ENCODE data around the gene BICD1.

Gene BICD1

DNA sequence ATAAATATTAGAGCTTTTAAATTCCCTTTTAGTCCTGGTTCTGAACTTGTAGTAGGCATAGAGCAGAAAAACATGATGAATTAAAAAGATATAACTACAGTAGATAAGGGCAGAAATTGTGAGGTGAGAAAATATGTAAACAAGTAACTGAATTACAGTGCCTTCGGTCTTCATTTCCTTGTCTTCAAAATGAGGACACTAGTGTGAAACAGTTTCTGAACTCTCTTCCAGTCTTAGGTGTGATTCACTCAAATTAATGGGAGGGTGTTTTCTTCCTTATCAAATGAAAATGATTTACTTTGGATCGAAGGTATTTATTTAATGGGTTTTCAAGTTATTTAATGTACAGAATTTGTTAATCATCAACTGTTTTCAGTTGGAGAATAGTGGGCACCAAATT, 294.2 kb downstream of the BICD1 start:
- DNase-seq (ENCODE audit: low read depth, low spot score) = no peak

DNA sequence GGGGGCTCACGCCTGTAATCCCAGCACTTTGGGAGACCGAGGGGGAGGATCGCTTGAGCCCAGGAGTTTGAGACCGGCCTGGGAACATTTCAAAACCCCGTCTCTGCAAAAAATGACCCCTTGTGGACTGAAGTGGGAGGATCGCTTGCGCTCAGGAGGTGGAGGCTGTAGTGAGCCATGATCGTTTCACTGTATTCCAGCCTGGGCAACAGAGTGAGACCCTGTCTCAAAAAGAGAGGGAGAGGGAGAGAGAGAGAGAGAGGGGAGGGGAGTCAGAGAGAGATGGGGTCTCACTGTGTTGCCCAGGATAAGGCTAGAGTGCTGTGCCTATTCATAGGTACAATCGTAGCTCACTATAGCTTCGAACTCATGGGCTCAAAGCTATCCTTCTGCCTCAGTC, 295.5 kb downstream of the BICD1 start:
- DNase-seq (ENCODE audit: low read depth, low spot score) = peak; percentile 44

DNA sequence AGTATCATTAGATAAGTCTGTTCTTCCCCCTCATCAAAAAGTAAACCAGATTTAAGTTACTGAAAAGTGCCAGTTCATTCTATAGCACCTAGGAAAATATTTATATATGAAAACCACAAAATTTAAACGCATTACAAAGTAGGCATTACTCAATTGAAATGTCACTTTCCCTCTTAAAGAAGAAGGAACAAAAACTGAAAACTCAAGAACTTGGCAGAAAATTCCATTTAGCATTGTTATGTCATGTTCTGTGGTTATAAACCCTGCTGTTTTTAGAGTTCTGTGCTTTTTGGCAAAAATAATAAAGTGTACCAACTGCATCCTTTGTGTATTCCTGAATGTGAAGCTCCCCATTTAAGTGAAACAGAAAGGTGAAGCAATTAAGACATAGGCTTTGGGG, 296.3 kb downstream of the BICD1 start:
- DNase-seq (ENCODE audit: low read depth, low spot score) = no peak

DNA sequence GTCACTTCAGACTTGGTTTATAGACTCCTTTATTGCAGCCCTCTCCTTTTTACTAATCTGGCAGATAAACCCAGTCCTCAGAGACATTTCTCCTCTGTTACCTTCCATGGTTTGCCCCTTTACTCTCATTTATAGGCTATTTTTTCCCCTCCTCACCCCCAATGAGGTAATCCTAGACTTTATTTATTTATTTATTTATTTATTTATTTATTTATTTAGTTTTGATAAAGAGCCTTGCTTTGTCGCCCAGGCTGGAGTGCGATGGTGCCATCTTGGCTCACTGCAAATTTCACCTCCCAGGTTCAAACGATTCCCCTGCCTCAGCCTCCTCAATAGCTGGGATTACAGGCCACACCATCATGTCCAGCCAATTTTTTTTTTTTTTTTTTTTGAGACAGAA, 301.1 kb downstream of the BICD1 start:
- no peak for DNase-seq (ENCODE audit: low read depth, low spot score)

DNA sequence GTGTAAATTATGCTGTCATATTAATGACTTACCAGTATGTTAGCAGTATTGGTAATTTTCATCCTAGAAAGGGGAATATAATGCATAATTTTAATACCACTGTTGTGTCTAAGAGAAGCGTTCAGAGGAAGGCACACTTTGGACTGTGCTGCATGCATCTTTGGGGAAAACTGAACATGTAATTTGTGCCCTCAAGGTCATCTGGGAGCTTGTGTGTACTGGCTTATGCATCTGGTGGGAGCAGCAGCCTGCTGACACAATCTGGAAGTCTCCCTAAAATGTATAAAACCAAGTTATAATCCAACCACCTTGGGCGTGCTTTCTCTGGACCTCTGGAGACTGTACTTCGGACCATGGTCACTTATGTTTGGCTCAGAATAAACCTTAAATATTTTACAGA, 306.8 kb downstream of the BICD1 start:
- DNase-seq (ENCODE audit: low read depth, low spot score) = no peak

DNA sequence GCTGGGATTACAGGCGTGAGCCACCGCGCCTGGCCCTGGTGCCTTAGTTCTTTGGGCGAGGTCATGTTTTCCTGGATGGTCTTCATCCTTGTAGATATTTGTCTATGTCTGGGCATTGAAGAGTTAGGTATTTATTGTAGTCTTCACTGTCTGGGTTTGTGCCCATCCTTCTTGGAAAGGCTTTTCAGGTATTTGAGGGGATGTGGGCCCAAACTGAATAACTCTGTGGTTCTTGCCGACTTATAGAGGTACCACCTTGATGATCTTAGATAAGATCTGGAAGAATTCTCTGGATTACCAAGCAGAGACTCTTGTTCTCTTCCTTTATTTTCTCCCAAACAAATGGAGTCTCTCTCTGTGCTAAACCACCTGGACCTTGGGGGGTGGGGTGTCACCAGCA, 311.6 kb downstream of the BICD1 start:
- no peak for DNase-seq (ENCODE audit: low read depth, low spot score)

DNA sequence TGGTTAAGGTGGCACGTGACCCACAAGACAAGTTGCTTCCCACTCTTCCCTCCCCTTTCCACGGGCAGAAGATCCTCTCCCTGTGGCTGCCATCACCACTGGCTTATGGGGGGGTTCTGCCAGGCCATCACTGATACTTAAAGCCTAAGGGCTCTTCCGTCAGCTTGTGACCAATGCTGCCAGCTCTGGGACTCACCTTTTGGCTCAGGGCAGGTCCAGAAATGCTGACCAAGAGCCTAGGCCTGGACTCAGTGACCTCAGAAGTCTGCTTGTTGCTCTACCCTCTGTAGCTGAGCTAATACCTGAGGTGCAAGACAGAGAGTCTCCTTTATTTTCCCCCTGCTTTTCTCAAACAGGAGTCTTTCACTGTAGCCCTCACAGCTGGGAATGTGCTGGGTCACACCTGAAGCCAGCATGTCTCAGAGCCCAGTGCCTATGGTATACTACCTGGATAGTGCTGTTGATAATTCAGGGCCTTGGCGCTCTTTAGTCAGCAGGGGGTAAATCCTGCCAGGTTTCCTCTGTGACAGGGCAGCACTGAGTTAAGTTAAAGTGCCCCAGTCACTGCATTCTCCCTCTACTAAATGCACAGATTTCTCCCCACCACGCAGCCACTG, 312.4 kb downstream of the BICD1 start:
- DNase-seq (ENCODE audit: low read depth, low spot score) = peak; percentile 31

DNA sequence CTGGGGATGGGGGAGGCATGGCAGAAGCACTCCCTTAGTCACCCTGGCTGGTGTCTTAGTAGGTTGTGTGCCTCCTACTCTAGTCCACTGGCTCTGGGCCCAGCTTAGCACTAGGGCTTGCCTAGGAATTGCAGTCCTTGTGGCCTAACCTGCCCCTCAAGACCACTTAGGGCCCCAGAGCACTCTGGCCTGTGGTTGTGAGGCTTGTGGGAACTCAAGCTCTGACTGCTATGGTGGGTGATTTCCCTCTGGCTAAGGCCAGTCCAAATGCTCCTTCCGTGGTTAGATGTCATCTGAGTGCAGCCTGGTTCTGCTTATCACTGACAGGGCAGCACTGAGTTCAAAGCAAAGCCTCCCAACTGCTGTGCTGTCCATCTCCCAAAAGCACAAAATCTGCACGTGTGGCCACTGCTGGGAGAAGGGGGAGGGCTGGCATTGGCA, 312.9 kb downstream of the BICD1 start:
- peak; percentile 51 for DNase-seq (ENCODE audit: low read depth, low spot score)

DNA sequence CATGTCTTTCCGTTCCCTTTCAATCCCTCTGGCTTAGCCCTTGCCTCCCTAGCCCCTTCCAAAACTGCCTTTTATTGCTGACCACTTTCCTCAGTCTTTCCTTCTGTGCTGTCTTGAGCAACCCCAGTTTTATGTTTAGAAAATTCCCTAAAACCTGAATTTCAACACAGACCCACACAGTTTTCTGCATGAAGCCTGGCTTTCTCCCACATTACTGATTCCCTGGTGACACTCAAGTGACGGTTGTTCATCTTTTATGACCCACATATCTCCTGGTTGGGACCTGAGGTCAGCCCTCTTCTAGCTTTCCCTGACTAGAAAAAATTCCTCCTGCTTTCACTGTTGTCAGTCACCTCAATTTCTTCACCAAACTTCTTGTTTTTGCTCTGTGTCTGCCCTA, 313.7 kb downstream of the BICD1 start:
- no peak for DNase-seq (ENCODE audit: low read depth, low spot score)

DNA sequence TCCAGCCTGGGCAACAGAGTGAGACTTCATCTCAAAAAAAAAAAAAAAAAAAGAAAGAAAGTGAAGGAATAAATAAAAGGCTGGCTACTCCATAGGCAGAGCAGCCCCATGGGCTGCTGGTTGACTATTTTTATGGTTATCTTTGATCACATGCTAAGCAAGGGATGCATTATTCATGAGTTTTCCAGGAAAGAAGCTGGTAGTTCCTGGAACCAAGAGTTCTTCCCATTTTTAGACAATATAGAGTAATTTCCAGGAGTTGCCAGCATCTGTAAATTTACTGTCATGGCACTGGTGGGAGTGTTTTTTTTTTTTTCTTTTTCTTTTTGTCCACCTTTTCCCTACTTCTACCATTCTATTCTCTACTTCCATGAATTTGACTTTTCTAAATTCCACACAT, 316.9 kb downstream of the BICD1 start:
- no peak for DNase-seq (ENCODE audit: low read depth, low spot score)

DNA sequence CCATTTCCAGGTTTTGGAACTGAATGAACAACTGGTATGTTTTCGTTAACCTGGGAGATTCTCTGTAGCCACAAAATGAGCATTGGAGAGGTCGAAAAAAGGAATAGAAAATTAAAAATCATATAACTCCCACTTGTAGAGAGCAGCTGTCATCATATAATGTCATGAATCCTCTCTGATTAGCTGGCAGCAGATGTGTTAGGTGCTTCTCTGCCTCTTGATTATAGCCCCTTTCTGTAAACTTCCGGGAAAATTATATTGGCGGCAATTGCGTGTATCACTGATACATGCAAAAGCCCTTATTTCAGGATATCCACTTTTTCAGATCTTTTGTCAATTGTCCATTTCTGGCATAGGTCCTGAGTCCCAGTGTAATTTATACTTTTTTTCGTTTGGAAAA, 324.4 kb downstream of the BICD1 start:
- DNase-seq (ENCODE audit: low read depth, low spot score) = no peak
